Measurements from ENCODE around the gene FAM117A. TPM values are rescaled to one million over a fixed set of nuclear protein-coding genes. Genes with fewer than 3 reads are reported as not detected.

Gene FAM117A
- total and polyA plus RNA-seq, 2 donors = 6.2 to 33.1 TPM

DNA sequence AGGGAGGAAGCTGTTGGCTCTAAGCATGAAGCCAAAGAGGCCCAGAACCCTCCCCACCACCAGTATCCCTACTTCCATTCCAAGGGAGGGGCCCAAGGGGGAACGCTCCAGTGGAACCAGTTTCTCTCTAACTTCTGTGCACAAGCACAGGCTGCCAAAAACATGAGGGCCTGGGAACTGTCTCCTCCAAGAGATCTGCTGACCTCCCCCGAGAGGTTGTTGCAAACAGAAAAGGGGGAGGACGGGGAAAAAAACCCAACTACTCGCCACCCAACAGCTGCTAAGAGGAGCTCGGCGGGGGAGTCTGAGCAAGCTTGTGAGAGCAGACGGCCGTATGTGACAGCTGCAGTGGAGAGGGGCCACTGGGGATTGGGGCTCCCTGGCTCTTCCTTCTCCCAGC is 40.5 kb downstream of the FAM117A start:
- H3K4me3 ChIP-seq (ENCODE audit: low read depth, low read length) = no peak overlapping the region
- DNase-seq (ENCODE audit: extremely low spot score) = peak; percentile 70
- no peaks in the 10 kb centered on the region for H3K36me3 ChIP-seq (ENCODE audit: insufficient read depth)
- WGBS = 14% methylated on average over 8 of the region's 8 CpGs
- peaks cover 2% of the 10 kb centered on the region for H3K4me1 ChIP-seq (ENCODE audit: insufficient read depth)
- peak overlapping the region; percentile 51 for H3K27ac ChIP-seq (ENCODE audit: low read depth)

DNA sequence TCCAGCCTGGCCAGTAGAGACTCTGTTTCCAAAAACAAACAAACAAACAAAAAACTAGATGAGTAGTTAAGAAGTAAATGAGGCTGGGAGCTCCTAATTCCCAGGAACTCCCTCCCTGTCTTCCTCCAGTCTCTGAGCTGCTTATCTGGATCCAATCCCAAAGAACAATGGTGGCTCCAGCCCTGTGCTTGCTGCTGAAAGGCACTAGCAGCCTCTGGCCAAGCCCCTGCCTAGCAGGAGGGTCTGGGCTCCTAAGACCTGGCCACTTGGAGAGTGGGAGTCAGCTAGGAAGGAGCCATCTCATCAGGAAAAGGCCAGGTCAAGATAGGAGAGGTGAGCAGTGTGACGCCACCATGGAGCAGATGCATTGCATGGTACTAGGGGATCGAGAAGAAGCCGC is 41.9 kb downstream of the FAM117A start:
- WGBS = 97% methylated on average over 3 of the region's 3 CpGs
- Histone ChIP-seq H3K27ac (ENCODE audit: low read depth) (no peak overlapping the region), H3K4me1 (ENCODE audit: insufficient read depth) (peaks cover 2% of the 10 kb centered on the region), H3K36me3 (ENCODE audit: insufficient read depth) (no peaks in the 10 kb centered on the region), H3K4me3 (ENCODE audit: low read depth, low read length) (no peak overlapping the region)
- DNase-seq (ENCODE audit: extremely low spot score) = no peak

DNA sequence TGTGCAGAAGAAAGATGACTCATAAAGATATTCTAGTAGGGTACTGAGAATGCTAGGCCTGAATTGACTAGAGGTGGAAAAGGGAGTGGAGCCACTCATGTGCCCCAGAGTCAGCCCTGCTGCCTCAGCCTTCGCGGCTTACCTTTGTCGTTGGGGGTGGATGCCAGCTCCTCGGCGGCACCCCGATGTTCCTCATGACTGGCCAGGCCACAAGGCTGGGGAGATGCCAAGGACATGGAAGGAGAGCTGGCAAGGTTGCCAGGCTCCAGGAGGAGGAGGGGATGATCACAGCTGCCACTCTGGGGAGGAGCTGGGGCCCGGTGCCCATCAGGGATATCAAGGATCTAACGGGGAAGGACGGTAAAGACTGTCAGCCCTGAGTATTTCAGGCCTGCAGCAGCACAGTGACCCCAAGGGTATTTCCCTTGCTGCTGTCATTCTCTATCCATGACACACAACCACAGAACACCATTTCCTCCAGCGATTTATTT is 46.5 kb downstream of the FAM117A start:
- Histone ChIP-seq H3K36me3 (ENCODE audit: insufficient read depth) (peaks cover 3% of the 10 kb centered on the region), H3K27ac (ENCODE audit: low read depth) (no peak overlapping the region), H3K4me1 (ENCODE audit: insufficient read depth) (no peaks in the 10 kb centered on the region), H3K4me3 (ENCODE audit: low read depth, low read length) (no peak overlapping the region)
- no peak for DNase-seq (ENCODE audit: extremely low spot score)
- WGBS = 92% methylated on average over 10 of the region's 10 CpGs

DNA sequence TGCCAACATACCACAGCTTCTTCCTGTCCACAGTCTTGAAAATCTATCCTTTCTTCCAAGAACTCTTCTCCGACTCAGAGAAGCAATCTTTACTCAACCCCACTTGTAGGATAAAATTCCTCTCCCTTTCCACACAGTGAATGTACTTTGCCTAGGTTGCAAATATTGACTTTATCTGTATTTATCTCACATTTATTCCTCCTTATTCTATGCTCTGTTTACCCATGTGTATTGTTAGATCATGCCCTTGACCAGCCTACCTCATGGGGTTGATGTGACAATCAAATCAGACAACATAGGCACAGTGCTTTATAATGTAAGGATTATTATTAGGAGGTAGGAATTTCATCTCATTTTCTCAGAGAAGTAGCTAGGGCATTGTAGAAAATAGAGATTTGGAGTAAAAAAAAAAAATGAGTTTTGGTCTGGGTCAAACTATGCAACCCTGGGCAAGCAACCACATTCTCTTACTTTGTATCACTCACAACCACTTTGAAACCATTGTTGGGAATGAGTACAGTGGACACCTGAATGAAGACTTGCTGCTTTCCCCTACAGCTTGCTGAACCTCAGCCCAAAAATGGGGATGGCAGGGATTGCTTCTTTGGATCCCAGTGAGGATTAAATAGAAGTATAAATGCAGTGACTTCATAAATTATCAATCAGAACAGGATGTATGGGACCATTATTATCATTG is 47.1 kb downstream of the FAM117A start:
- 87% methylated on average over 1 of the region's 1 CpG for WGBS
- no peaks in the 10 kb centered on the region for H3K4me1 ChIP-seq (ENCODE audit: insufficient read depth)
- no peak overlapping the region for H3K4me3 ChIP-seq (ENCODE audit: low read depth, low read length)
- H3K36me3 ChIP-seq (ENCODE audit: insufficient read depth) = peaks cover 3% of the 10 kb centered on the region
- H3K27ac ChIP-seq (ENCODE audit: low read depth) = no peak overlapping the region
- DNase-seq (ENCODE audit: extremely low spot score) = no peak

DNA sequence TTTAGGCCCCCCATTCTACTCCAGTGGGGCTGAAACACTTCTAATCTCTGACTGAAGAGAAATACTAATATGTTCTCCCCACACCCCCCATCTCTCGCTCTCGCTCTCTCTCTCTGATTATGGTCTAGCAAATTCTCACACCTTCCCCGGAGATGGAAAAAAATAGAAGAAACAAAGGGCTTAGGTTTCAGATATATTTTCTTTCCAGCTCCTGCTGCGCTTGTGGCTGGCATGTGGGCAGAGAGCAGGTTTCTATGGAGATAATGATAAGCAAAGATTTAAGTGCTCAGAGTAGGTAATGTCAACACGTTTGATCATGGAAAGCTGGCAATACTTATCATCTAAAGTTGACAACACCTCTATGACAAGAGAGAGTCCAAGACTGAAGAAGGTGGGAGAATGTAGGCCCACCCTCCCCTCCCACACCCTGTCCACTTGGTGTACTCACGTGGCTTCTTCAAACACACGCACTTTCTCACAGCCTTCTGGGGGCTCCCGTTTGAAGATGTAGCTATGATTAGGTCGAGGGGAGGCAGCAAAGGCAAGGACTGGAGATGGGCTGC is 48.1 kb downstream of the FAM117A start:
- Histone ChIP-seq H3K4me1 (ENCODE audit: insufficient read depth) (no peaks in the 10 kb centered on the region), H3K27ac (ENCODE audit: low read depth) (no peak overlapping the region), H3K4me3 (ENCODE audit: low read depth, low read length) (no peak overlapping the region), H3K36me3 (ENCODE audit: insufficient read depth) (peaks cover 3% of the 10 kb centered on the region)
- DNase-seq (ENCODE audit: extremely low spot score) = no peak
- 77% methylated on average over 9 of the region's 9 CpGs for WGBS

DNA sequence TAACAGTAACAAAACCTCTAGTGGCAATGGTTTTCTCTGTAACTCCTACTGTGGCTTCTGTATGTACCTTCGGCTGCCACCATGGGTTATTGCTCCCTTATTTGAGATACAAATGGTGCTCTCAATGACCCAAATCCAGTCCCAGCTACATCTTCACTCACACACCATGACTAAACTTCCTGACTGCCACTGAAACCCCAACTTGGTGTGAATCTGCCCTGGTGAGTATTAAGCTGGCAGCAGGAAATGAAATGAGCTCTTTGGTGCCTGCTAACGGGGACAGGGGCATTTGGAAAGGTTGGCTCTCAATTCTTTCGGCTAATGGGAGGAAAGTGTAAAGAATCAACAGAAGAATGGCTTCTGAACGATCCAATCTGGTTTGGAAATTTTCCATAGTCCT is 48.7 kb downstream of the FAM117A start:
- H3K4me1 ChIP-seq (ENCODE audit: insufficient read depth) = no peaks in the 10 kb centered on the region
- H3K36me3 ChIP-seq (ENCODE audit: insufficient read depth) = peaks cover 3% of the 10 kb centered on the region
- H3K27ac ChIP-seq (ENCODE audit: low read depth) = no peak overlapping the region
- no peak overlapping the region for H3K4me3 ChIP-seq (ENCODE audit: low read depth, low read length)
- no peak for DNase-seq (ENCODE audit: extremely low spot score)
- WGBS = 76% methylated on average over 4 of the region's 4 CpGs

DNA sequence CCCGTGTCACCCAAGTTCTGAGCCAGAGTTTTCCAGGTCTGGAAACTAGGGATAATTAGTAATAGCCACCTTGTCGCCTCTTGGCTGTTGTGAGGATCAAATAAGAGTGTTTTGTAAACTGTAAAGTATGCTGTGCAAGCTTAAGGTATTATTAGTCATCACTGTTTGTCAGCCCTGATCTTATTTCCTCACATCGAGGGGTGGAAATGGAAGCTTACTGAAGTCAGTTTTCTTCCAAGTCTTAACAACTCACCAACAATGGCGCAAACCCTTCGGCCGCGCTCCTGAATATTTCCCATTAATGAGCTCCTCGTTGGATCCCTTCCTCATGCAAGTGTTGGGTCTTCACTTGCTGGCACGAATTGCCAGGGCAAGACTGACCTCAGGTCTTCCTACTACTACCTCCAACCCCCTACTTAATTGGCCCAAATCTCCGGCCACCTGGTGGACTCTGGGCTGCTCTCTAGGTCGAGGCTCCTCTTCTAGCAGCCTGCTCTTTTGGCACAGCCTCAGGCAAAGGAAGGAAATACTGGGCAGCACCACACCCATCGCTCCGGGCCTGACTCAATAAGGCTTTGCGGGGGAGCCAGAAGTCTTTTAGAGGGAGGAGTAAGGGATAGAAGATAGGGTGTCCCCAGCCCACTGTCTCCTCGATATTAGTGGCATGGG is 55.3 kb downstream of the FAM117A start:
- H3K4me3 ChIP-seq (ENCODE audit: low read depth, low read length) = peak overlapping the region; percentile 16
- no peaks in the 10 kb centered on the region for H3K4me1 ChIP-seq (ENCODE audit: insufficient read depth)
- DNase-seq (ENCODE audit: extremely low spot score) = no peak
- WGBS = 51% methylated on average over 15 of the region's 15 CpGs
- H3K36me3 ChIP-seq (ENCODE audit: insufficient read depth) = no peaks in the 10 kb centered on the region
- peak overlapping the region; percentile 65 for H3K27ac ChIP-seq (ENCODE audit: low read depth)

DNA sequence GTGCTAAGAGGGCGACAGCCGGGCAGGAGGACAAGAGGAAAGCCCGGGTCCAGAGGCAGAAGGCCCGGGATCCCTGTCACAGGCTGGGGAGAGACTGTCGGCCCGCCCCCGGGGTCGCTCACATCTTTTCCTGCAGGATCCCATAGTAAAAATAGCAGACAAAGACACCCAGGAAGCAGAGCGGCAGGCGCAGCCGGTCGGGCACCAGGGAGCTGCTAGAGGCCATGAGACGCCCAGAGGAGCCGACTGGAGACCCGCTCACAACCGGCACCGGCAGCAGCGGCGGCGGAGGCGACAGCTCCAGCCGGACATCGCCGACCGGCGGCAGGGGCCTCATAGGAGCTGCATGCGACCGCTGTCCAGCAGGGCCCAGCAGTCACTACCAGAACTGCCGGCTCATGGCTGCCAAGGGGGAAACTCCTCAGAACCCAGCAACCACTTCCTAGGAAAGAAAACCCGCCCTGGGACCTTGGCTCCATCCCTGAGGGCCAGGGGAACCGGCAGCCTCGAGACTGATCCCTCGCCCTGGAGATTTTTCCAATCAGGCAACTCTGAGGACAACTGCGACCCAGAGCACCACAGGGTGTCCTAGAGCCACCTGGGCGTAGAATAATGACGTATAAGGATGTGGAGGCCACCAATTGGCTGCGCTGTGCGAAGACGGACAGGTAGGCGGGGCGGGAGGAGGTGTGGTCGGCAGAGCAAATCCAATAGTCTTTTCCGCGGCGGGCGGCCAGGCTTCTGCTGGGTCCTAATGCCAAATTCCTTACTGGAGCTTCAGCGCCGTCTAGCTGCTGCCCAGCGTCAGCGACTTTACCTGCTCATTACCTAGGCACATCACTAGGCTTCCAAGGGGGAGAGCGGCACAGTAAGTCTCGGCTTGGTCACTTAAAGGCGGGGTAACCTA is 56.1 kb downstream of the FAM117A start, which contains the start of gene SLC35B1:
Gene SLC35B1, minus strand, starts transcription at position 357 of the 907 bp plus-strand sequence. Its CDS starts 131 bp downstream, at position 226.
- H3K36me3 ChIP-seq (ENCODE audit: insufficient read depth) = no peaks in the 10 kb centered on the region
- peak; percentile 95 for DNase-seq (ENCODE audit: extremely low spot score)

DNA sequence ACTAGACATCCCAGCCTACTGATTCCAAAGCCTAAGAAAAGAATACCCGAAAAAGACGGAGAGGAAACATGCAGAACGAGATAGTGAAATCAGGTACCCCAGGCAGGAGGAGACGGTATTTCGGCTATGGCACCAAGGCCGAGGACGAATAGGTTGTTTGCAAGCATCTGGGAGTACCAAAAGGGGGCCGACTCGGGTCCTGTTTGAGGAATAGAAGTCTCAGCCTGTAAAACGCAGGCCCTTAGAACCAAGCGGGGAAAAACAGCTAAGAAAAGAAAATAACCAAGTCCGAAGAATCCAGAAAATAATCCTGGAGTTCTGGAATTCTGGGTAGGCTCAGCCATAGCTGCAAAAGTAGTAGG is 56.7 kb downstream of the FAM117A start:
- peak overlapping the region; percentile 89 for H3K4me3 ChIP-seq (ENCODE audit: low read depth, low read length)
- no peaks in the 10 kb centered on the region for H3K4me1 ChIP-seq (ENCODE audit: insufficient read depth)
- WGBS = under 1% methylated on average over 12 of the region's 12 CpGs
- no peak overlapping the region for H3K27ac ChIP-seq (ENCODE audit: low read depth)
- H3K36me3 ChIP-seq (ENCODE audit: insufficient read depth) = no peaks in the 10 kb centered on the region
- no peak for DNase-seq (ENCODE audit: extremely low spot score)

More for the DNA sequence above, 56.1 kb downstream of the FAM117A start, which contains the start of gene SLC35B1:
- Histone ChIP-seq H3K4me3 (ENCODE audit: low read depth, low read length) (peak within 1 kb of the TSS; percentile 89), H3K4me1 (ENCODE audit: insufficient read depth) (no peaks in the 10 kb centered on the region), H3K27ac (ENCODE audit: low read depth) (peak within 1 kb of the TSS; percentile 68)
- WGBS = 1% methylated on average over 53 of the region's 53 CpGs

DNA sequence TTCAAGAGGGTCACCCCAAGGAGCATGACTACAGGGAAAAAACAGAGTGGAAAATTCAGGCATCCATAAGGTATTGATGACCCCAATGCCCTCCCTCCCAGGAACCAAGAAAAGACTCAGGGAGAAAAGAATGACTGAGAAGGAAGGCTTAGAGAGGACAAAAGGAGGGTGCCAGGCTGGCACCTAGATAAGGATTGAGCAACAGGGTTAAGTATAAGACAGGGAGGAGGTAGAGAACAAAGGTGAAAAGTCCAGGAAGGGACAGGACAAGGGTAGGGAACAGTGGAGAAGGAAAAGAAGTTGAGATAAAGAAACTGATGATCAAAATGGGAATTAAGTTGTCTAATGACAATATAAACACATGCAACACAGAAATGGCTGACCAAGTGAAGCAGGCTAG is 58.7 kb downstream of the FAM117A start:
- H3K4me1 ChIP-seq (ENCODE audit: insufficient read depth) = no peaks in the 10 kb centered on the region
- peaks cover 2% of the 10 kb centered on the region for H3K36me3 ChIP-seq (ENCODE audit: insufficient read depth)
- H3K27ac ChIP-seq (ENCODE audit: low read depth) = no peak overlapping the region
- H3K4me3 ChIP-seq (ENCODE audit: low read depth, low read length) = no peak overlapping the region
- DNase-seq (ENCODE audit: extremely low spot score) = no peak

DNA sequence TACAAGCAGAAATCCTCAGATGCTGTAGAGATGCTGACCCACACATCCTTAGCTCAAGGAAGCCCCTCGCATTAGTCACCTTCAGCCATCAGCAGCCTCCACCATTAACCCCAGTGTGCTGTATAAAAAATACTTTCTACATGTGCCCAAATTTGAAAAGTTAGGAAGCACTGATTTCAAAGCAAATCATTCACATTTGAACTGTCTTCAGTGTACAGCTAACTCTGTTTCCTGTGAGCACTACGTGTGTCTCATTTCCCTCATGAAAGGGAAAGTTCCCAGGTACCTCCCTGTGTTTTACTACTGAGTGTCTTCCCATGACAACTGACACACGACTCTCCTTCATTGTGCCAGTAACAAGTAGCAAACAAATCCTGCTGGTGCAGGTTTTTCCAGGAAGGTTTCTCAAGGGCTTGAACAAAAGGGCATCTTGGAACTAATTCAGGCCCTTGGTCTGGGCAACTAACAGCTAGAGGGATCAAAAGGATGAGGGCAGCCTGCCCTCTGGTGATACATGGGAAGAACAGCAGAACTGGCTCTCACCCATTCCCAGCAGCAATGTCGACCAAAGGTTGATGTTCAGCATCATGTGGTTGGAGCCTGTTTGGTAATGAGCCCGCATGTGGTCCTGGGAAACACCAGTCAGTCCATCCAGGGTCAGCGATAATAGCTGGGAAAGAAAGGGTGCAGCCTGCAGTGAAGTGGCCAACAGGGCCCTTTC is 60.2 kb downstream of the FAM117A start:
- no peak for DNase-seq (ENCODE audit: extremely low spot score)
- no peaks in the 10 kb centered on the region for H3K4me1 ChIP-seq (ENCODE audit: insufficient read depth)
- WGBS = 64% methylated on average over 6 of the region's 6 CpGs
- H3K27ac ChIP-seq (ENCODE audit: low read depth) = no peak overlapping the region
- no peak overlapping the region for H3K4me3 ChIP-seq (ENCODE audit: low read depth, low read length)
- peaks cover 4% of the 10 kb centered on the region for H3K36me3 ChIP-seq (ENCODE audit: insufficient read depth)

DNA sequence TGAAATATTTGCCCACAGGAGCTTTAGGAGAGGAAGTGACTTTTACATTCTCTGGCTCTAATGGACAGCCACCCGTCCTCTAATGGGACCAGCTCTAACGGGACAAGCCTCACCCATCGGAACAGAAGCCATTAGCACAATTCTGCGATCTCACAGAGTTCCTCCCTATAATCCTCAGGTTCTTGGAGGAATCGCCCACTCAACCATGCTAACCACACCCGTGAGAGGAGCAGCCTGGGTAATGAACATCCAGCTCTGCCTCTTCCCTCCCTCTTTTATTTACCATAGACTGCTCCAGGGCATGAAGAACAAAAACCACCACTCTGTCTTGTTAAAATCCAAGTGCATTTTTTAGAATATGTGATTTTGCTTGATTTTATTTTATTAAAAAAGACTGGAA is 63.0 kb downstream of the FAM117A start:
- H3K4me3 ChIP-seq (ENCODE audit: low read depth, low read length) = no peak overlapping the region
- DNase-seq (ENCODE audit: extremely low spot score) = no peak
- H3K27ac ChIP-seq (ENCODE audit: low read depth) = no peak overlapping the region
- 81% methylated on average over 6 of the region's 6 CpGs for WGBS
- peaks cover 4% of the 10 kb centered on the region for H3K36me3 ChIP-seq (ENCODE audit: insufficient read depth)
- no peaks in the 10 kb centered on the region for H3K4me1 ChIP-seq (ENCODE audit: insufficient read depth)
